ENCODE measurements around the gene DIS3L.
"Not testable (repeated sequence)": the region's sequence is repeated elsewhere in the genome, so short reads cannot be mapped to it uniquely, and the experiment has no call there.

DIS3L gene

DNA sequence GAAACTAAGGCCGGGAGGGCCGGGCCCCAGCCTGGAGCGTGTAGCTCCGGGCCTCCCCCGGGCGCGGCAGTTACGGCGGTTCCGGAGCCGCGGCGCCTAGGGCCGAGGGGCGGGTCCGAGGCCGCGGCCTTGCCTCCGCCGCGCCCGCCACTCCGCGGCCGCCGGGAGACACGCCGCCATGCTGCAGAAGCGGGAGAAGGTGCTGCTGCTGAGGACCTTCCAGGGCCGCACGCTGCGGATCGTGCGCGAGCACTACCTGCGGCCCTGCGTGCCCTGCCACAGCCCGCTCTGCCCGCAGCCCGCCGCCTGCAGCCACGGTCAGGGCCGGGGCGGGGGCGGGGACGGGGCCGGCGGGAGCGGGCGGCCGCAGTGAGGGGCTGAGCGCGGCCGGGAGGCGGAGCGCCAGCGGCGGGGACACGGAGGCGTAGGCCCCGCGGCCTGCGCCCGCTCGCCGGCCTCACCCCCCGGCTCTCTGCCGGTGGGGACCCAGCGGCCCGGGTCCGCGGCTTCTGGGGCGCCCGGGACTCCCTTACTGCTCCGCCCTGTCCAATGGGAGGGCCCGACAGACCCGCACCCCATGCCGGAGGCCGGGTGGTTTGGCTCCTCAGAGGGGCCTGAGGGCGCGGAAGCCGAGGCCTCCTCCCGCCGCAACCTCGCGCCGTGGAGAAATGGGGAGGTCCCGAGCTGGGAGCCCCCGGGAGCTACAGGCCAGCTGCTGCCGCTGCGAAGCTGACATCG, at the start of gene DIS3L:
TSS of gene DIS3L (plus strand) at position 150 of the 738 bp plus-strand sequence. CDS start at position 179, 29 bp downstream.
- peak; percentile 89 for DNase-seq (ENCODE audit: low spot score)

DNA sequence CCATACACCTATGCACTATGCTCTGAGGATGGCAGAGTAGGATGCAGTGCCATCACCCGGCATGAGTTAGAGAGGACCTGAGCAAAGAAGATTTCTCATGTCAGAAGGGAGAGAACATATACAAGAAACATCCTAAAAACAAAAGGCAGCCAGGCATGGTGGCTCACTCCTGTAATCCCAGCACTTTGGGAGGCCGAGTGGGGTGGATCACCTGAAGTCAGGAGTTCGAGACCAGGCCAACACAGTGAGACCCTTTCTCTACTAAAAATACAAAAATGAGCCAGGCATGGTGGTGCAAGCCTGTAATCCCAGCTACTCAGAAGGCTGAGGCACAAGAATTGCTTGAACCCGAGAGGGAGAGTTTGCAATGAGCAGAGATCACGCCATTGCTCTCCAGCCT, 47.5 kb upstream of the DIS3L start:
- not testable (repeated sequence) for DNase-seq (ENCODE audit: low spot score)

DNA sequence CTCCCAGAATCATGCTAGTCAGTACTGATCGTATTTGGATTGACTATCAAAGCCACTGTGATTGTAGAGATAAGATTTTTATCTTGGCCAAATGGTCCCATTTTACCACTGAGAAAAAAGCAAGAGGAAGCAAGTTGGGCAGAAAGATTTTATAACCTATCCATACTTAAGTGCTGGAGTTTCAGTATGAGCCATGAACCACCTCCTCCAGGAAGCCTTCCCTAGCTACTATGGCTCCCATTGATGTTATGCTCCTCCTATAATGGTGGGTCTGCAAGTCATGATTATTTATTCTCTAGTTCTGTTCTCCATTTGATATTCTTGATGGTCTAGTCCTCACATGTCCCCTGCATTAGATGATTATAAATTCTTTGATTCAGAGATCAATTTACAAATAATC, 46.4 kb upstream of the DIS3L start:
- DNase-seq (ENCODE audit: low spot score): no peak

DNA sequence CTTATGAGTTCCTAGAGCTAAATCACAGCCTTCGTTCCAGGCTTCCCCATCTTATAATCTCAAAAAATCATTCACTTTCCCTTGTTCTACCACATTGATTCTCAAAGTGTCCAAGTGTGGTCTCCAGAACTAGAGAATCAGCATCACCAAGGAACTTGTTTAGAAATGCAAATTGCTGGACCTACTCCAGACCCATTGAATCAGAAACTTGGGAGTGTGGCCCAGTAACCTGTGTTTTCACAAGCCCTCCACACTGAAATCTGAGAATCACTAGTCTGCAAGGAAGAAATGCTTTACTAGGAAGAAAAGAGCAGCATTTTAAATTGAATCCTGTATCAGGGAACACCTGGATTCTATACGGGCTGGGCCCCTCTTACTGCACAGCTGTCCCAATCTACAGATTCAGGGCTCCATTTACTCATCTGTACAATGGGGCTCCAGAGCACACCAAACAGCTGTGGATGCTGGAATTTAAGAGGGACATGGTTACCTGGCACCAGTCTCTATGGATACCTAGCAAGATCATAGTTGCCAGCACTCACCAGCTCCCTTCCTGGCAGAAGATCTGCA, 43.7 kb upstream of the DIS3L start:
- DNase-seq (ENCODE audit: low spot score): no peak

DNA sequence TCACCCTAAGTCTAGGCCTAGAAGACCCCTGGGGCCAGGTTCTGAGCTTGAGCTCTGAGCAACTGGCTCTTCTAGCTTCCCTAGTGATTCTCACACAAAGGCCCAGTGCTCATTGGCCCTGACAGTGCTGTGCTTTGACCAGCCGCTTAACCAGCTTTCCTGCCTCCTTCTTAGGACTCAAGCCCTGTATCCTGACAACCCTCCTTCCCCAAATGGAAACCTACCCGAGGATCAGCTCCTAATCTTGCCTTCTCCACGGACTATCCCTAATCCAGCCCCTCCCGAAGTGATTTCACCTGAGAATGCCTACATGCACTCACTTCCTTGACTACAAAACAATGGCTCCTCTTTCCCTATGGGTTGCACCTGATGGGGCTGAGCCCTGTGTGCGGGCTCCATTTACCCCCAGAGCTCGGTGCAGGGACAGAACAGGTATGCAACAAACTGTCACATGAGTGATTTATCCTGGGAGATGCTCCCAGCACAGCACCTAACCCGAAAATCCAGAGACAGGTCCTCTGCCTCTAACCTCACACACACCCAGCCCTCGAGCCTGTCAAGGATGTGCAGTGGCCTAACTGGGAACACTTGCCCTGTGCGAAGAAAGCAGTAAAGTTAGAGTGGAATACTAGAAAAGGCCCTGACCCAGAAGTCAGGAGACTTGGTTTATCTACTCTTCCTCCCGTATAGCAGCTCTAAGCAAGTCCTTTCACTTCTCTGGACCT, 42.1 kb upstream of the DIS3L start:
- DNase-seq (ENCODE audit: low spot score): no peak

DNA sequence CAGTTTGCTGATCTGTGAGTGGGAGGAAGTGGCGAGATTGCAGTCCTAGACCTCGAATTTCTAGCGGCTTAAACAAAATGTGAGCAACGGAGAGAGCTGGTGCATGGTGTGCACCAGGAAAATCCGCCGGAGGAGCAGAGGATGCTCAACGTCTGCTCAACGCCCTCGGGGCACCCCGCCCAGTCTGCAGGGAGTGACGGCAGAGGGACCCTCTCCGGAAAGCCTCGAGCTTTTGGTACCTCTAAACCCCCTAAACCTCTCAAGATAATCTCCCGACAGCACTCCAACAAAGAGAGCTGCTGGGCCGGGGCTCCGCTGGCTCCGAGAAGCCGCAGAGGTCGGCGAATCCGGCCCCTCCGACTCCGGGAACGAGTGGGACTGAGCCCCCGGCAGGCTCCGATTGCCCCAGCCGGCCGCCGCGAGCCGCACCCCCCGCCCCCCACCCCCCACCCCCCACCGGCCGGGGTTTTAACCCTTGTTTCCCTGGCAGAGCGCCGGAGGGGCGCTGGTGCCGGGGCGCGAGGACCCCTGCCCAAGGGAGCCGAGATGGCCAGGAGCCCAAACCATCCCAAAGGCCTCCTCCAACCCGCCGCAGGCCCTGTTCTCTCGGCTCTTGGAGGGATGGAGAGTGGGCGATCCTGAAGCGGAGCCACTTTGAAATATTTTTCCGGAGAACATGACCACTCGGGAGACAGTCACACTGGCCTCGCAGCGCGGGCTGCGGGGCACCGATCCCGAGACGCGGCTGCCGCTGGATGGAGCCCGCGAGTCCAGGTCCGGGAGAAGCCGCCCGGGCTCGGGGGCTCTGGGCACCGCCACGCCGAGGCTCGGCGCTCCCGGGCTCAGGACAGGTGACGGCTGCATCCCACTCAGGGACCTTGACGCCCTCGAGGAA, 41.3 kb upstream of the DIS3L start:
- peak; percentile 89 for DNase-seq (ENCODE audit: low spot score)

DNA sequence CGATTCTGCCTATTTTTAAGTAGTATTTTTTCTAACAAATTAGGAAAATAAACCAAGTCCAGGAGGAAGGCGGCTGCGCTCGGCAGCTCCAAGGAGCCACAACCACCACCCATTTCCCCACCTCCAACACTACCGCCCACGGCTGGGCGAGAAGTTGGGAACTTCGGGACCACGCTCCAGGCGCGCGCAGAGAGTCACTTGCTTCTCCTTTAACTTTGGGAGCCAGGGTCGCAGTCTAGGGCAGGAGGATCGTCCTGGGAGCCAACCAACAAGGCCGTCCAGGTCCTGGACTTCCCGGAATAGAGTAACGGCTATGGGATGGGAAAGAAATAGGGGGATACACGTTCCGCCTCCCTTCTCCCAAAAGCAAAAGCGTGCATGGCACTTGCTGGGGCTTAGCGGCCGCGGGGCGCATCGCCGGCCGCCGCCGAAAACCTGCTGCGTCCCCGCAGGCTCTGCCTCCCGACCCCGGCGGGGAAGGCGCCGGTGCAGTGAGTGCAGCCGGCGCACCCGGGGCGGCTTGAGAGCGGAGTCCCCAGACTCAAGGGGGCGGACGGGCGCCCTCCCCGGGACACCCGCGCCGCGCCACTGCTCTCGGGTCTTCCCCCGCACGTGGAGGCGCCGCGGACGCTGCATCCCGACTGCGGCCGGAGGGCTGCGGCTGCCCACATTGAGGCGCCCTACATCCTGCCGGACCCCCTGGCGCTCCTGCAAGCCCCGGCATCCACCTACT, 40.5 kb upstream of the DIS3L start:
- DNase-seq (ENCODE audit: low spot score): peak; percentile 42

DNA sequence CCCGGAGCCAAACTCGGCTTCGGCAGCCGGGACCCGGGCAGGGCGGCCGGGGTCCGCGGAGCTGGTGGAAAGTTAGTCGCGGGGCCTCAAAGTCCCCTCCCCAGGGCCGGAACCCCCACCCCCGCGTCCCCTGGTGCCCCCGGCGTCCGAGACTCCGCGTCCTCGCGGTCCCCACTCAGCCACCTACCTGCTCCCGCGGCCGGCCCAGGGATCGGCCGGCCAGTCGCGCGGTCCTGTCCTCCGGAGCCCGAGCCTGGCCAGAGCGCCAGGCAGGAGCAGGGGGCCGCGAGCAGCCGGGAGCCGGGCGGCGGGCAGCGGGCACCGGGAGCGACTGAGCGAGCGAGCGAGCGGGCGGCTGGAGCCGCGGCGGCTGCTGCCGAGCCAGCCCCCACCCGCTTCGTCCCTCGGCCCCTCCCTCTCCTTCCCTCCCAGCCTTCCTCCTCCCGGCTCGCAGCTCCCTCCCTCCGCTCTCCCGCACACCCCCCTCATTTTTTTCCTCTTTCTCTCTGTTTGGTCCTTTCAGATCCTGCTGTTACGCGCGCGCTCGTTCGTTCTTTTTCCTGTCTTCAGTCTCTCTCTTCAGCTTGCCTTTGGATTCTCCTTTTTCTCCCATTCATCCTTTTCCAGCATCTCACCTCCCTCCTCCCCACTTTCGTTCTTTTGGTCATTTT, 39.8 kb upstream of the DIS3L start, which contains the start of gene MEGF11:
TSS of gene MEGF11 (minus strand) at position 333 of the 671 bp plus-strand sequence. CDS start 125,347 bp downstream, outside the sequence.
- peak; percentile 67 for DNase-seq (ENCODE audit: low spot score)

DNA sequence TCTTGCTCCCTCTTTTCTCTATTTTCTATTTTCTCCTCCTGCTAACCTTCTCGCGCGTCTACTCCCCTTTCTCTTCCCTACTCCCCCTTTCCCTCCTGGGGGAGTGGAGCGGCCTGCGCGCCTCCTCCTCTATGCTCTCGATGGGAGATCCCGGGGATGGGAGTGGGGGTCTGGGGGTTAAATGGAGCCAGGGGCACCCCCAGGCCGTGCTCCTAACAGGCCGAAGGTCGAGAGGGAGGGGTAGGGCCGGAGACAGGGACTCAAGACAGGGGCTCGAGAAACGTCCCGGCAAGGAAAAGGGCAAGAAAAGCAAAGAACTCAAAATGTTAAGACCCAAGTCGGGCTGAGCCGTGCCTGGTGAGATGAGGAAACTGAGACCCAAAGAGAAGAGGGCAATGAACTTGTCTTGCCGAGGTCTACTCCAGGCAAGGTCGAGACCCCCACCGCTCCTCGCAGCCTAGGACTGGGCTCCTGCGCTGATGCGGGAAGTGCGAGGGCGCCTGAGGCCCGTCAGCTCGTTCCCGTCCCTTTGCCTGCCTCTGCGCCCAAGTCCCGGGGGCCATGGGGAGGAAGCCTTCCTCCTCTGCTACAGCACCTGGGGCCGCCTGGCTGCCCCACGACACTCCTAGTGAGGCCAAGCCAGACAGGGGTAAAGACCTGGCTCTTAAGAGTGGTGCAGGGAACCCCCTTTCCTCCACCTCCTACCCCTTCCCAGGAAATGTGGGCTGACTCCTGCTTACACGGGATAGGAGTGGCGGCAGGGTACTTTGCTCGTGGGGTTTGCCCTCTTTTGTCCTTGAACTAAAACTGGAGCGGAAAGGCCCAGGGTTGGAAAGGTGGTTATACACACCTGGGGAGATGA, 39.0 kb upstream of the DIS3L start:
- no peak for DNase-seq (ENCODE audit: low spot score)

DNA sequence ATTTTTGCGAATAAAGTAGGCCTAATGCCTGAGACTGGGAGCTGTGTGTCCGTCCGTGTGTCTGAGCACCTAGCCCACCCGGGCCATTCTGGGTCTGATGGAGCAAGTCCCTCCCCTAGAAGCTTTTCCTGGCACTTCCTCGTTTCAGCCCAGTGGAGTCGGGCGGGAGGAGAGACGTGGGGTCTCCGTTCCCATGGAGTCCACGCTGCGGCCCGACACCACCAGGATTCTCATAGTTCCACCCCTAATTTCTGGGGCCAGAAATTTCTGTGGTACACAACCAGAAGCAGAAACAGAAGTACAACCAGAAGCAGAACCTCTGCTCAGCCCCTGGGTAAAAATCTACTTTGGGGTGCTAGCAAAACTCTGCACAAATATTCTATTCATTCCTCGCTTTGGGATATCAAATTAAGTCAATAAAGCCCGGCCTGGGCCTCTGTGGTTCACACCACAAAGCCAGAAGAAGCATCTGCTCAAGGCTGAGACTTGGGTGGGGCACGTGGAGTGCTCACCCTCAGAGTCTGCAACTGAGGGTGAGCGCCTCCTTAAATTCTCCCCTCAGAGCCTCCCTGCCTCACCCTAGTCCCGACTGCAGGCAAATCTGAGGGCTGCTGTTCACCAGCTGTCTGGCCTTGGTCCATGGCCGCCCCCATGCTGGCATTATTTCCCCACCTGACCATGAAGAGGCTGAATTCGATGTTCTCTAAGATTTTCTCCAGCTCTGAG, 38.3 kb upstream of the DIS3L start:
- DNase-seq (ENCODE audit: low spot score): no peak

DNA sequence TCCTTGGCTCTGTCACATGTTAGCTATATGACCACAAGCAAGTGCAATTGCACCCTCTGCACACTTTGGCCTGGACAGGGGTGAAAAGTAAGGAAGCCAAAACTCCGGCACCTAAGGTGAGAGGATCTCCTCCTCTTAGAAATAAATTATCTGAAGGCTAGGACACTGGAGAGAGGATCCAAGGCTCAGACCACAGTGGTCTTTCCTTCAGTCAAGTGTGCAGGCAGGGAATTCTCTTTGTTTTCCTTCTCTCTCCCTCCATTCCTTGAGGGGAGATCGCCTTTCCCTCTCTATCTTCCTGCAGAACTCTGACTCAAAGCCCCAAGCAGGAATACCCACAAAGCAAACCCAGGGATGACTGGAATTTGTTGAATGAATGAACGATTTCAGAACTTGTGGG, 36.7 kb upstream of the DIS3L start:
- DNase-seq (ENCODE audit: low spot score): no peak

DNA sequence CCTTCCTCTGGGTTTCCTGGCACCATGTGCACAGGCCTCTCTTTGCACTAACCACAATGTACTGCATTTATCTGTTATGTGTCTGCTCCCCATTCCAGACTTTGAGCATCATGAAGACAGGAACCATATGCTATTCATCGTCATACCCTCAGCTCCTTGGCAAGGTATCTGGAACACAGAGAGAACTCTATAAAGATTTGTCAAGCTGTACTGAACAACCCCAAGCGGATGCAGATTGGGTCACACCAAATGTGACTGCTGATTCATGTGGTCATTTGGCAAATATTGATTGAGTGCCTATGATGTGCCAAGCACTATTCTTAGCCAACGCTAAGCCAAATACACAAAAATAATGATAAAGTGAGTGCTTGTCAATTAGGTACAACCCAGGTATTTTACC, 32.3 kb upstream of the DIS3L start:
- no peak for DNase-seq (ENCODE audit: low spot score)

DNA sequence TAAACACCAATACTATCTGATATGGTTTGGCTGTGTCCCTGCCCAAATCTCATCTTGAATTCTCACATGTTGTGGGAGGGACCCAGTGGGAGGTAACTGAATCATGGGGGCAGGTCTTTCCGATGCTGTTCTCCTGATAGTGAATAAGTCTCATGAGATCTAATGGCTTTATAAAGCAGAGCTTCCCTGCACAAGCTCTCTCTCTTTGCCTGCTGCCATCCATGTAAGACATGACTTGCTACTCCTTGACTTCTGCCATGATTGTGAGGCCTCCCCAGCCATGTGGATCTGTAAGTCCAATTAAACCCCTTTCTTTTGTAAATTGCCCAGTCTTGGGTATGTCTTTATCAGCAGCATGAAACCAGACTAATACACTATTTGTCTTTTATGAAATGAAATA, 30.5 kb upstream of the DIS3L start:
- DNase-seq (ENCODE audit: low spot score): not testable (repeated sequence)

DNA sequence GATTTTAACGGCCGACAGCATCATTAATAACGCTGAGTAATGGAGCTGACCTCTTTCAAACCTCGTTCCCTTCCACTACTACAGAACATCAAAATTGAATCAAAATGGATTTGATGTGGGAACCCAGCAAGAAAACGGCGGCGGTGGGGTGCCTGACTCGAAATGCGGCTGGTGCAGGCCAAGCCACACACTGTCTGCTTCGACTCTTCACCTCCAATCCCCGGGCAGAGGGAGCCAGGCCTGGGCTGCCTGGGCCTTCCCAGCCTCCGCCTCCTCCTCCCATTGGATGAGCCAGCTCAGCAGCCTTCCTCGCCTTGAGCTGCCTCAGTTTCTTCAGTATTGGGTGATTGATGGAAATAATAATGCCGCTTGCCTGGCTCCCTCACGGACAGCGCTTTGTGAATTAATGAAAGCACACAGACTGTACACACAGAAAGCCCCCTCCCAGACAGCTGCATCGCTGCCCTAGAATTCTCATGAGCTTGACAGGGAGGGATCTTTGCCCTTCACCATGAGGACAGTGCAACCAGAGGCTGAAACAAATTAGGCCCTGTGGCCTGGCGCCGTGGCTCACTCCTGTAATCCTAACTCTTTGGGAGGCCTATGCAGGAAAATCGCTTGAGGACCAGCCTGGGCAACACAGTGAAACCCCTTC, 28.4 kb upstream of the DIS3L start:
- no peak for DNase-seq (ENCODE audit: low spot score)

DNA sequence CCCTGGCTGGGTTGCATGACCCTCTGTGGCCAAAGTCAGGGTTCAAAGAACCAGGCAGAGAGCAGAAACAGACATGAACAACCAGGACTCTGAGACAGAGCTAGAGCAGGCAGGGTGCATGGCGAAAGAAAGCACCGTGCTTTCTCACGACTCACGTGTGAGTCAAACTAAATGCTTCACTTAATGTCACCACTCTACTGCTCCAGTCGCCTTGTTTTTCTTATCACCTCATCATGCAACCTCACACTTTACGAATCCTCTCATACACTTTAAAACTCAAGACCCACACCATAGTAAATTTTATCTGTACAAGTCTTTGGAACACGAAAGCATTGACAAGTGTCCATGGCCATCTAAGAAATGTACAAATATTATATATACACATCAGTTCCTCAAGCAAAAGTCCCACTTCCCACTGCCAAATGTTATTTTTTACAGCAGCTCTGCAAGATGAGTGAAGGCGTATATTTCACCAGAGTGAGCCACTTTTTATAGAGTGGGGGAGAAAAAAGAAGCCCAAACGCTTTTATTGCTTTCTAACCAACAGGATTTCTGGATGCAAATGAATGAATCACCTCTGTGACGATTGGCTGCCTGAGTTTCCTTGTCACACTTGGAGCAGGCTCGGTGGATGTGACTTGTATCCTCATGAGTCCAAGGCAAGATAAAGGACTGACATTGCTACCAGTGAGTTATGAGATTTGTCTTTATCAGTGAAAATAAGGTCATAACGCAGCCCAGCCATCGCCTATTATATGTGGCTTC, 23.9 kb upstream of the DIS3L start:
- DNase-seq (ENCODE audit: low spot score): peak; percentile 61

DNA sequence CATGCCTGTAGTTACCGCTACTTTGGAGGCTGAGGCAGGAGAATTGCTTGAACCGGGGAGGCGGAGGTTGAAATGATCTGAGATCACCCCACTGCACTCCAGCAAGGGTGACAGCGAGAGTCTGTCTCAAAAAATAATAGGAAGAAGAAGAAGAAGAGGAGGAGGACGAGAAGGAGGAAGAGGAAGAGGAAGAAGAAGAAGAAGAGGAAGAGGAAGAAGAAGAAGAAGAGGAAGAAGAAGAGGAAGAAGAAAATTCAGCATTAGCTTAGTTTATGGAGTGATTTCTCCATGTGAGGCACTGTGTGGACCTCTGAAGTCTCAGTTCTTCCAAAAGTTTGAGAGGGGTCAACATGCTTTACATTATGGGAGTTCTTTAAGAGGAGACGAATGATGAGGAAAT, 22.4 kb upstream of the DIS3L start:
- no peak for DNase-seq (ENCODE audit: low spot score)

DNA sequence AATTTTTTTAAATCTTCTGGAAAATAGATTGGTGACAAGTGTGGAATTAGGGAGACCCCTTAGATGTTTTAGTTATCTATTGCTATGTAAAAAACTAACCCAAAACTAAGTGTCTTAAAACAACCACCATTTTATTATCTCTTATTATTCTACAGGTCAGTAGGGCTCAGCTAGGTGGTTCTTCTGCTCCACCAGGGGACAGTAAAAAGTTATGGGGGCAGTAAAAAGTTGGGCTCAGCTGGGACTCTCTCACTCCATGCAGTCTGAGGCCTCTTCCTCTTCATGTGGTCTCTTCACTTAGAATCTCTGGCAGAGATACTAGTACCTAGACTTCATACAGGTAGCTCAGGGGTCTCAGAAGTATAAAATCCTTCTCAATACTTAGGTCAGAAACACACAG, 18.0 kb upstream of the DIS3L start:
- no peak for DNase-seq (ENCODE audit: low spot score)

DNA sequence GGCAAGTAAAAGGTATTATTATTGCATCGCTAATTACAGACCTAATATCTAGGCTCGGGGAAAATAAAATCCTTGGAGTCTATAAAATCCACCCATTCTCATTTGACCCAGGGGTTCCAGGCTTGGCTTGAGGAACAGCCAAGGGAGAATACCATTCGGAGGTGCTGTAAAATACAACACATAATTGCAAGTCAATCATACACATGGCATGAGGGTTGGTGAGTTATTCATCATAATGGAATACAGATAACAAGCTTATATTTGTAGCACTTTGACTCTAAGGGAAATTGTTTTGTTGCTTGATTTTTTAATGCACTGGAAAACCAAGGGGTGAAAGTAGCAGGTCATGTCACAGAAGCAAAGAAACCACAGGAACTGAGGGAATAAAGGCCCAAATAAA, 16.8 kb upstream of the DIS3L start:
- DNase-seq (ENCODE audit: low spot score): no peak

Measured in AG20443 (cell line).